ENCODE results near the gene CATSPER4.

The CATSPER4 gene

DNA sequence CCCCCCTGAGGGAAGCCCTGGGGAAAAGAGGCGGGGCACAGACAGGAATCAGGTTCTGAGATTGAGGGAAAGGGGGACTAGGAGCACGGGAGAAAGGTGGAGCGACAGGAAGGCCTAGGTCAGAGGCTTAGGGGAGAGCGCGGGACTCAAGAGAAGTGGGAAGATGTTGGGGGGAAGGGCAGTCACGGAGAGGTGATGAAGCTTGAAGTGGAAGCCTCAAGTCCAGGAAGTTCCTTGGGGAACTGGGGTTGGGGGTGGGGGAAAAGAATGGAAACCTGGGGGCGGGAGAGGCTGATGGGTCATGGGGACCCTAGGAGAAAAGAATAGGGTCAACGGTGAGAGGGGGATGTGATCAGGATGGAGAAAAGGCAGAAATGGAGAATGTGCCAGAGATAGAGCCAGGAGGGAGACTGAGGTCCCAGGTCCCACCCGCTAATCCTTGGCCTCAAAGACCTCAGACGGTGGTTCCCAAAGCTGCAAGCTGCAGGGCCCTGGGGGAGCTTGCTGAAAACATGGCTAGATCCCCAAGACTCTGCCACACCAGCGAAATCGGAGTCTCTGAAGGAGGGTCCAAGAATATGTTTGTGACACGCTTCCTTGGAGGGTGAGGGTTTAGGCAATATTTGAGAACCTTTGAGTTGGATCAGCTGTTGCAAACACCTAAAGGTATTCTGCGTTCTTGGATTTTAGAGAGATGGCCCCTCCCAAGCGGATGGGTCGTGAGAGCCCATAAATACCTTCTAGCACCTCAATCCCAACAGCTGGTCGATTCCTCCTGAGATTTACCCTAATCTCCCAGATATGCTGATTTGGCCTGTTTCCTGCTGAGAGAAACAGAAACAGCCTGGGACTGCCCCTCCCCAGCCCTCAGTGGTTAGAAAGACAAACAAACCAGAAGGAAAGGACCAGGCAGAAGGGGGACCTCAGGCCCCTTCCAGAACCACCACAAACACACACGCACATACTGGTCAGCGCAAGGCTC is 25.2 kb upstream of the CATSPER4 start:
- DNase-seq, result no peak

DNA sequence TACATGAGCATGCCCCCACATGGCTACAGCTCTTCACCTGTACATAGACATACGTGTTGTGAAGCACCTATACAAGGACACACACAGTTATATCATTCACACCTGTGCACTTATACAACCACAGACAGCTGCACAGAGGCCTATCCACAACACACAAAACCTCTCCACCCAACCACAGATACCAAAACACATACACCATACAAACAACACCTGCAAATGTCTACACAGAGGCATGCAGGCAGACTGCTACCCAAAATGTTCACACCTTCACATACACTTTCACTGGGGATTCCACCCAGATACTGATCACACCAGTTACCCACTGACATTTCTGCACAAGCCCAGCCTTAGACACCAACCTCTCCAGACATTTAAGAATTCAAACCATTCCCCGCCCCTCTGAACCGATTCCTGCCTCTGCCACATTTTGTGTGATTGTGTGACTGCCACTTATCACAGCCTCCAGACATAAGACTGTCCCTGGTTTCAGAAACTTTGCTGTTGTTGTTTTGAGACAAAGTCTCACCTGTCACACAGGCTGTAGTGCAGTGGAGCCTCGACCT is 23.6 kb upstream of the CATSPER4 start:
- no peak for DNase-seq

DNA sequence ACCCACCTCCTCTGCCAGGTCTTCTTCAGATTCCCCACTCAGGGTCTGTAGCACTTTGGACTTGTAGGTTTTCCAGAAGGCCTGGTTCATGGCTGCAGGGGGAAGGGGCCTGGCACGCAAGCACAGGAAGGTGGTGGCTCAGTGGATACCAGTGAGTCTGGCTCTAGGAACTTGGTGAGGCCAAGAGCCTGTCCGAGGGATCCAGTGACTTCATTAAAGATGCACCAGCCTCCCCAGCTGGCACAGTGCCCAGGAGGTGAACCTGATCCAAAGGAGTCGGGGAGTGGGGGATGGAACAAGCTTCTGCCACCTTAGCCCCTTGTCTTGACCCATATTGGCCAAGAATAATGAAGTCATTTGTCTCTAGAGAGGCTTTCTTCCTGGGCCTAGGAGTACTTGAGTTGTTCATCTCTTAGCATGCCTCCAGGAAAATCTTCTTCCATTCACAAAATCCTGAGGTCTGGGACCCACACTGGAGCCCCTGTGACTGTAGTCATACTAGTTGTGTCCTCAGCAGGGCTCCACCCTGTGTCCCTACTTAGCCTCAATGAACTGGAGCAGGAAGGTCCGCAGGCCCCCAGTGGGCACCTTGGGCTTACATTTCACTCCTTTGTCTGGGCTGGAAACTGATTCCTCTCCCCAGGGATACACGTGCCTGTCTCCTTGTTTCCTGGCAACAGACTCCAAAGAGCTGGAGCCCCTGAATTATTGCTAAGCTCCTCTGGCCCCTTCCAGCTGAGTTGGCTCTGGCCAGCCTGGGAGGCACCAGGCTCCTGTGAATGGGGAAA is 21.8 kb upstream of the CATSPER4 start, which contains the start of gene C1orf232:
TSS of gene C1orf232 (minus strand) at position 554 of the 788 bp plus-strand sequence. CDS start at position 90, 464 bp downstream.
- DNase-seq, result peak in 1 of 14 donors; percentile 27

DNA sequence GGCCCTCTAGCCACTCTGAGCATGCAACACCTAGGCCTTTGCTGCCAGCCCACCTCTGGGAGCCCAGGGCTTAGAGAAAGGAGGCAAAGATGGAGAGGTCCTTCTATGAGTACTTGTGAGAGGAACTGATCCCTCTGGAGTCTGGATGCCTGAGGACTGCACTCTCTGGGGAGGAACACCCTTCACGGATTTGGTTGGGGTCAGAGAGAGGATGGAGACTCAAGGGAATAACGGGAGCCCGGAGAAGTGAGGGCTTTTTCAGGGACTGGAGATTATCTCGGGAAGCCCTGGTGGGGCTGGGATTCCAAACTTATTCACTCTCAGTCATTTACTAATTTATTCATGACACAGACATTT is 21.2 kb upstream of the CATSPER4 start:
- DNase-seq, result peak in 1 of 14 donors; percentile 36

DNA sequence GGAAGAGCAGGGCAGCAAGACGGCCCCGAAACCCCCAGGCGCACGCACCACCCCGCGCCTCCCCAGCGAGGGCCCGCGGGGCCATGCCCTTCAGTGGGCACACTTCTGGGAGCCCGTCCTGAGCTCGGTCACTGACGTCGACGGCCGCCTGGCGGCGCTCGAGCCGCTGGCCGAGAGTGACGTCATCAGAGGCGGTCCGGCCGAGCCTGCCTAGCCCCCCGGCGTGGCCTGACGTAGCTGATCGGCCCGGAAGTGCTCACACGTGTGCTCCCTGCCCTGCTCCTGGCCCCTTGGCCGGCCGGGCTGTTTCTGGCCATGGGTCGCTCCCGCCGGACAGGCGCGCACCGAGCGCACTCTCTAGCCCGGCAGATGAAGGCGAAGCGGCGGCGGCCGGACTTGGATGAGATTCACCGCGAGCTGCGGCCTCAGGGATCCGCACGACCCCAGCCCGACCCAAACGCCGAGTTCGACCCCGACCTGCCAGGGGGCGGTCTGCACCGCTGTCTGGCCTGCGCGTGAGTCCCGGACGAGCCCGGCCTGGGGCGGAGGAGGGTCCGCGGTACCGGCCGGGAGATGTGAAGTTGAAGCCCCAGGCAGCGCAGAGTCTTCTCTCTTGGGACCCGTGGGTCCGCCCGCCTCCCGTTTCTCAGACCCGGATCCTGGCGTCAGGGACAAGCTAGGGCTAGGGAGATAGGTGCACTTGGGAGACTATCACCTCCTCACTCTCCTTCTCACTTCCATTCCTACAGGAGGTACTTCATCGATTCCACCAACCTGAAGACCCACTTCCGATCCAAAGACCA is 20.5 kb upstream of the CATSPER4 start, which contains the start of gene ZNF593:
TSS of gene ZNF593 (plus strand) at position 240 of the 803 bp plus-strand sequence. CDS start at position 316, 76 bp downstream.
- DNase-seq, result peak; percentile 18 to 88 (median 76)

DNA sequence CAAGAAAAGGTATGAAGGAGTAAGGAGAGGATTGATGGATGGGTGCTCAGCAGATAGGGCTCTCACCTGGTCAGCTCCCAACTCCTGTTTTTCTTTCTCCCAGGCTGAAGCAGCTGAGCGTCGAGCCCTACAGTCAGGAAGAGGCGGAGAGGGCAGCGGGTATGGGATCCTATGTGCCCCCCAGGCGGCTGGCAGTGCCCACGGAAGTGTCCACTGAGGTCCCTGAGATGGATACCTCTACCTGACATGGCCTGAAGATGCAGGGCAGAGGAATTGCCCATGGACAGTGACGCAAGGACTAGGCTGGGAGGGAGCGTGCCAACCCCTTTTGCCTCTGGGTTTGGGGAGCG is 20.0 kb upstream of the CATSPER4 start:
- DNase-seq, result no peak

DNA sequence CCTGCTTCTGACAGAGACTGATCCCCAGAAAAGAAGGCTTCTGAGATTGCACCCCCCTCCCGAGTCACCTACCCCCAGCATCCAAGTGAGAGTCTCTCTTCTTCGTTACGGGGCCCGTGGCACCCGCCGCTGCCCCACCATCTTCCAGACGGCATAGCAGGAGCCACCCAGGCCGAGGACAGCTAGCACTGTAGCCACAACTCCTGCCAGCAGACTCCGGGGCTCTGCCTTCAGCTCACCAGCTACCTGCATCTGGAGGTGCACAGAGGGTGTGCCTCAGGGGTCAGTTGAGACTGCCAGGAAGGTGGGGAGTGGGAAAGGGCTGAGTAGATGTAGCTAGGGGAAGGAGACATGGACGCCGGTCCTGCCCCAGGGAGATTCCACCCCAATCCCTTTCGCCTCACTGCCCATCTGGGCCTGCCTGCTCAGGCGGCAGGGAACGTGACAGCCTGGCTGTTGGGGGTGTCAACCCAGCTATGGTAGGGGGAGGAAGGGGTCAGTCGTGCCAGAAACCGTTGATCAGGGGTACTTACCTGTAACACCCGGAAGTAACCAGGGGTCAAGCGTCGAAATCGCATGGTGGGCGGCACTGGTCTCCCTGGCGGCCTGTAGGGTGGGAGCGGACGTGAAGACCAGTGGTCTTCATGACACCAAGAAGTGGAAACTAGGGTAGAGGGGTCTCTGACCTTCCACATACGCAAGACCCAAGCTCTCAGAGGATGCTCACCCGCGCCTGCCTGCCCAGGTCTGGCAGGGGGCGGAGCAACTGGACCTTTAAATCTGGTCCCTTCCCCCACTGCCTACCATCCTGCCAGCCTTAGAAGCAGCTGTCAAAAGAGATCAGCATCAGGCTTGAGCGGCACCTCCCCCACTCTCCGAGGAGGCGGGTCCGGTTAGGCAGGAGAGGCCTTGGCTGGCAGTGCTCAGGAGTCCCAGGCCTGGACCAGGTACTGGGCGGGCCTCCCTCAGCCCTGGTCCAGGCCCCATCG is 19.0 kb upstream of the CATSPER4 start, which contains the start of gene ZNF593OS:
TSS of gene ZNF593OS (minus strand) at position 749 of the 989 bp plus-strand sequence. CDS start at position 578, 171 bp downstream.
- no peak for DNase-seq

DNA sequence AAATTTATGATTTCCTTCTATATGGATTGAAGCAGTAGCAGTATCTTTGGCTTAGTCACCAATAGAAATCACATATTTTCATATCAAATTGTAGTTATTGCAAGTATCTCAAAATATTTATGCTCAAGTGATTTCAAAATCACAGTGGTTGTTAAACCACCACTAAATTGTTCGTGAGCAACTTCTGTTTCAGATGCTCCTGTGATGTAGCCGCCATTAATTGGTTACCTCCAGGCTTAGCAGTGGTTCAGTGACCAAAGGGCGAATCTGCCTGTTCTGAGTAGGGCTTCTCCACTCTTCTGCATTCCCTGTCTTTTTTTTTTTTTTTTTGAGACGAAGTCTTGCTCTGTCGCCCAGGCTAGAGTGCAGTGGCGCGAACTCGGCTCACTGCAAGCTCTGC is 15.1 kb upstream of the CATSPER4 start:
- no peak for DNase-seq

DNA sequence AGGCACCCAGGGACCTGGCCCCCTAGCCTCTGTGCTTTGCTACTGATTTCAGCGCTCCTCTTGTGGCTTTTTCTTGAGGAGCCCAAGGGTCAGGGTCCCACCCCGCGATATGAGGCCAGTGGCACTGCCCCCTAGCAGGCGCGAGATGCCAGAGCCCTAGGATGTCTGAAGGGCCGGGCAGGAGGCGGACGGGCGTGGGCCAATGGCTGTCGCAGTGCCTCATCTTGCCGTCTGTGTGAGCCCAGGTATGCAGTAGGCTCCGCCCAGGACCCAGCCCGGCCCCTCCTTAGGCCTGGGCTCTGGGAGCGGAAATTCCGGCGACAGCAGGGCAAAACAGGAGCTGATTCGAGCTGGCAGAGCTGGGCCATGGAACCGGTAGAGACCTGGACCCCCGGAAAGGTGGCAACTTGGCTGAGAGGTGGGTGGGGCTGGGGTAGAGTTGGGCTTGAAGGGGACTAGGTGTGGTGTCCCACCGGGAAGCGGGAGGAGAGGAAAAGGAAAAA is 13.2 kb upstream of the CATSPER4 start, which contains the start of gene CNKSR1:
TSS of gene CNKSR1 (plus strand) at position 310 of the 503 bp plus-strand sequence. CDS start at position 367, 57 bp downstream.
- DNase-seq, result no peak

DNA sequence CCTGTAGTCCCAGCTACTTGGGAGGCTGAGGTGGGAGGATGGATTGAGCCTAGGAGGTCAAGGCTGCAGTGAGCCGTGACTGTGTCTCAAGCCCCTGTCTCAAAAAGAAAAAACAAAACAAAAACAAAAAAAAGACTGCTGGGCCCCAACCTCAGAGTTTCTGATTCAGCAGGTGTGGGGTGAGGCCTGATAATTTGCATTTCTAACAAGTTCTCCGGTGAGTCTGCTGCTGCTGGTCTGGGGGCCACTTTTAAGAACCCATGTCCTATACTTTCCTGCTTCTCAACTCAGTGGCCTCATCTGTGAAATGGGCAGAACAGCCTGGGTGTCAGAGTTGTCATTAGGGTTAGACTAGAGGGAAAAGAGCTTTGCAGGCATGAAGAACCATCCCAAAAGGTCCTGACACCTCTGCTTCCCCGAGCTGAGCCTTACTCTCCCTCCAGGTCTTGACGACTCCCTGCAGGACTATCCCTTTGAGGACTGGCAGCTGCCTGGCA is 10.3 kb upstream of the CATSPER4 start:
- no peak for DNase-seq

DNA sequence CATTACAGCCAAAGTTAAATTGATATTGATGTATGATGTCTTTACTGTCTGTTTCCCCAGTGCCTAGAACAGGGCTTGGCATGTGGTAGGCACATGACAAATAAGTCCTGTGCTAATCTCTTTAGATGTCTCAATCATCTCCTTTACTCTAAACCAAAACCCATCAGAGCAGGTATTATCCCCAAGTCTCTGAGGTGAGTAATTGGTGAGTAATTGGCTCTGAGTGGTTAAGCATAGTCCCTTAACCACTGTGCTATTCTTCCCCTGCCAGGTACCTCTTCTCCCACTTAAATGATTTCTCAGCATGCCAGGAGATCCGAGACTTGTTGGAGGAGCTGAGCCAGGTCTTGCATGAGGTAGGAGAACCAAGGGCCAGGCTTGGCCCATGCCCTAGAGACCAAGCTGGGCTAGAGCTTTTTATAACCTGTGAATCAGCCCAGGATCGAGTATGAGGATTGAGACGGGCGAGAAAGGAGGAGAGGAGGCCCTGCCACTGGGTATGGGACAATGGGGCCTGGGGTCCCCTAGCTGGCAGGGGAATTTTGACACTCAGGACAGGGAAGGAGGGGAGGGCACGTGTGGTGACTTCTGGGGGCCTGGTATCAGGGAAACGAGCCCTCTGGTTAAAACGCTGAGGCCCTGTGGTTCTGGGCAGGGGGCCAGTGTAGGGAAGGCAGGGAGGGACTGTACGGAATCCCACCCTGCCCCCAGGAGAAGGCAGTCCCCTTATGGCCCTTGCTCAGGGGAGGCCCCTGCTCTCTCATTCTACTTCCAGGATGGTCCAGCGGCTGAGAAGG is 8.6 kb upstream of the CATSPER4 start:
- no peak for DNase-seq

DNA sequence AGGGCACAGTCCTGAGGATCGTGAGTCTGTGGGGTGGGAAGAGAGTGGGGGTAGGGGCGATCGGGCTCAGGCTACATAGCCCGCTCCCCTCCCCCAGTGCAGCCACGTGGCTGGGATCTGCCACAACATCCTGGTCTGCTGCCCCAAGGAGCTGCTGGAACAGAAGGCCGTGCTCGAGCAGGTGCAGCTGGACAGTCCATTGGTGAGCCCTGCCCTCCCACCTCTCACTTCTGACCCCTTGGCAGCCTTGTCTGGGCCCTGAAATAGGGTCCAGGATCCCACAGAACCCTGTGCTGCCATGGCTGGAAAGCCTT is 8.1 kb upstream of the CATSPER4 start:
- no peak for DNase-seq

DNA sequence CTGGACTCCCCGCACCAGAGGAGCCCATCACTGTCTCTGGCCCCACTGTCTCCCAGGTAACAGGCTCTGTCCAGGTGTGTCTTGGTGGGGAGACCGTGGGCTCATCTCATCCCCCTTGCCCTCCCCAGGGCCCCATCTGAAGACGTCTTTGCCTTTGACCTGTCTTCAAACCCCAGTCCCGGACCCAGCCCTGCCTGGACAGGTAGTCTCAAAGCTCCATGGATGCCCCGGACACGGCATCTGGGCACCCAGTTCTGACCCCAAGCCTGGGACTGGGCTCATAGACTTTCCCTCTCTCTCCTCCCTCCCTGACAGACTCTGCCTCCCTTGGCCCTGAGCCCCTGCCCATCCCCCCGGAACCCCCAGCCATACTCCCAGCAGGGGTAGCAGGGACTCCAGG is 6.3 kb upstream of the CATSPER4 start:
- no peak for DNase-seq

DNA sequence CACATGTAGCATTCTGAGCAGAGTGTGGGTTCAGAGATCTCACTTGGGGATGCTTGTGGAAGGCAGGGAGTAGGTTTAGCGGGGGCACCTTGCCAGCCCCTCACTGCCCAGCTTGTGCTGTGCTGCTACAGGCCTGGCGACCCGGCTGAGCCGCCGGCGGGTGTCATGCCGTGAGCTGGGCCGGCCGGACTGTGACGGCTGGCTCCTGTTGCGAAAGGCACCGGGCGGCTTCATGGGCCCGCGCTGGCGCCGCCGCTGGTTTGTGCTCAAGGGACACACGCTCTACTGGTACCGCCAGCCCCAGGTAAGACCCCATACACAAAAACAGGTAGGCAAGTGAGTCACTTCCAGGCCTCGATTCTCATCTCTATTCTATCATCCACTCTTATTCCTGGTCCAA is 5.5 kb upstream of the CATSPER4 start:
- no peak for DNase-seq

DNA sequence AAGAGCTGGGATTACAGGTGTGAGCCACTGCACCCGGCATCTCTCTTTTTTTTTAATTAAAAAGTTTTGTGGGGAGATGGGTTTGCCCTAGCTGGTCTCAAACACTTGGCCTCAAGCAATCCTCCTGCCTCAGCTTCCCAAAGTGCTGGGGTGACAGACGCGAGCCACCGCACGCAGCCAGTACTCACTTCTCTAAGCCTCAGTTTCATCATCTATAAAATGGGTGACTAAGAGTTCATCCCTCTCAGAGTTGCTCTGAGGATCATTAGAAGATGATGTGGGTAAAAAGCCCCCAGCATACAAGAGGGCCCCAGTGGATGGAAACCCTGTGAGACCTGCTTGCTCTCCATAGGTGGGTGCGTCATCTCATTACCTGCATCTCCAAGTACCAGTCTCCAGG is 2.5 kb upstream of the CATSPER4 start:
- DNase-seq, result no peak

DNA sequence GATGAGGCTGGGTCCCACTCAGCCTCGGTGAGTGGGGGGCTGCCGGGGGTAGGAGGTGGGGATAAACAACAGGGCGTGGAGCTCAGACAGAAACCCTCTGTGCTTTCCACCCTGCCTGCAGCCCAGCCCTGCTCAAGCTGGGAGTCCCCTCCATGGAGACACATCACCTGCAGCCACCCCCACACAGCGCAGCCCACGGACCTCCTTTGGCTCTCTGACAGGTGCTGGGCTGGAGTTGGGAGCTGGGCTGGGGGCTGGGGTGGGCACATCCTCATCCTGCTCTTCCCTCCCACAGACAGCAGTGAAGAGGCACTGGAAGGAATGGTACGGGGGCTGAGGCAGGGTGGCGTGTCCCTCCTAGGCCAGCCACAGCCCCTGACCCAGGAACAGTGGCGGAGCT is 1.9 kb upstream of the CATSPER4 start:
- DNase-seq, result no peak

DNA sequence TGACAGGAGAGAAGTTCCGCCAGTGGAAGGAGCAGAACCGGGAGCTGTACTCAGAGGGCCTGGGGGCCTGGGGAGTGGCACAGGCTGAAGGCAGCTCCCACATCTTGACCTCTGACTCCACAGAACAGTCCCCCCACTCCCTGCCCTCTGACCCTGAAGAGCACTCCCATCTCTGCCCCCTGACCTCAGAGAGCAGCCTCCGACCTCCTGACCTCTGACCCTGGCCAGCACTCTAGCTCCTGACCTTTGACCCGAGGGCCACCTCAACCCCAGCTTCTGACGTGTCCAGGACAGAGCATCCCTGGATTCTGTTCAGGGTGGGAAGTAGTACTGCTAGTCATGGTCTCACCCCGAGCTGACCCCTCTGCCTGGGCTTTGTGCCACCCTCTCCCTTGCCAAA is 1.1 kb upstream of the CATSPER4 start:
- no peak for DNase-seq

DNA sequence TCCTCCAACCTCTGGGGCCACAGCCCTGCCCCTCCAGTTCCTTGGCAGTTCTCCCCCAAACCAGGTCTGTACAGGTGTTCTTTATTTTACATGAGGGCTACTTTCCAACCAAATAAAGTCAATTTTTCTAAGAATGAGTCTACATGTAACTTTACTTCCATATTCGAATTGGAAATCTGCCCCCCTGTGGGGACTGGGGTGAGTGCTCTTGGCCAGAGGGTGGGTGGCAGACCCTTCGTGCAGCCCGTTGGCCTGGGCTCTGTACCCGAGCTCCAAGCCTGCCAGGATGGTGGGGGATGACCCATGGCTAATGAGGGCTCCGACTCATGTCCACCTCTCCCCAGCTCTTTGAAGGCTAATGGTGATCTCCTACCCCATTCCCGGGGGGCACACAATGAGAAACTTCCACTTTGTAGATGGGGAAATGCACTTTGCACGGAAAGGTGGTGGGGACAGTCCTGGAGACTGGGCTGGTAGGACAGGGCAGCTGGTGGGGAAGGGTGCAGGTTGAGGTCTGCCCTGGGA is 589 bp upstream of the CATSPER4 start:
- DNase-seq, result no peak

DNA sequence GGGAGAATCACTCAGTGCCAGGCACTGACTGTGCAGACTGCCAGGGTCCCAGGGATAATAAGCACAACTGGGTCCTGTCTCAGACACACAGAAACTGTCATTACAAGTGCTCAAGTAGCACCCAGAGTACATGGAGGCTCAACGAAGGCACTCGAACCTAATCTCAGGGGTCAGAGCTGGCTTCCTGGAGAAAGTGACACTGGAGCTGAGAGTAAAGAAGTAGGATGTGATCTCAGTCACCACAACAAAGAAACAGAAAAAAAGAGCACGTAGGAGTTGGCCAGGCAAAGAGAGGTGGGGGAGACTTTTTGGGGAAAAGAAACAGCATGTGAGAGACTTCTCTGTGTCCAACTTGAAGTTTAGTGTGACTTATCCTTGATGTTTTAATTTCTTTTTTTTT is 1.3 kb downstream of the CATSPER4 start:
- DNase-seq, result no peak
